OCI-LY1 (cell line): Measurements from ENCODE around the gene VEGFB.

ENCODE experiments used
- H2AFZ ChIP-seq: fragments of 200-600 bp; sonication (generic), shearing (Covaris generic); 2 replicates; pipeline ENCODE4 v1.6.0; 2014; ENCODE audit warnings: antibody characterized with exemption, mild to moderate bottlenecking, low read length
- H3F3A ChIP-seq: fragments of 200-600 bp; sonication (generic), shearing (Covaris generic); 2 replicates; pipeline ENCODE4 v1.6.0; 2014; ENCODE audit warnings: mild to moderate bottlenecking, antibody characterized with exemption, low read length, moderate library complexity; ENCODE audit not compliant: insufficient read depth
- H3K27ac ChIP-seq: fragments of 200-600 bp; sonication (generic); 2 replicates; pipeline ENCODE4 v1.5.1; 2014; ENCODE audit warnings: low read length, mixed run types, mild to moderate bottlenecking, low read depth; ENCODE audit not compliant: poor library complexity, severe bottlenecking
- H3K27me3 ChIP-seq: fragments of 200-600 bp; sonication (generic); 2 replicates; pipeline ENCODE4 v1.6.0; 2014; ENCODE audit warnings: antibody characterized with exemption, mild to moderate bottlenecking, low read length, moderate library complexity; ENCODE audit not compliant: insufficient read depth
- H3K36me3 ChIP-seq: fragments of 200-600 bp; sonication (generic); 2 replicates; pipeline ENCODE4 v1.6.1; 2014; ENCODE audit warnings: mild to moderate bottlenecking, antibody characterized with exemption, low read length, moderate library complexity, mixed read lengths; ENCODE audit not compliant: insufficient read depth
- H3K4me1 ChIP-seq: fragments of 200-600 bp; sonication (generic); 2 replicates; pipeline ENCODE4 v1.5.1; 2014; ENCODE audit warnings: mild to moderate bottlenecking, low read length, moderate library complexity; ENCODE audit not compliant: insufficient read depth, severe bottlenecking
- H3K4me2 ChIP-seq: fragments of 200-600 bp; sonication (generic), shearing (Covaris generic); 2 replicates; pipeline ENCODE4 v1.6.1; 2014; ENCODE audit warnings: low read length
- H3K4me3 ChIP-seq: fragments of 200-600 bp; sonication (generic); 2 replicates; pipeline ENCODE4 v1.5.1; 2014; ENCODE audit warnings: low read length, low read depth, mild to moderate bottlenecking, mixed read lengths; ENCODE audit not compliant: poor library complexity, severe bottlenecking
- H3K79me2 ChIP-seq: fragments of 200-600 bp; shearing (Covaris generic); 2 replicates; pipeline ENCODE4 v1.6.1; 2016; ENCODE audit warnings: mixed run types, low read length, mixed read lengths; ENCODE audit not compliant: insufficient read depth
- H3K9ac ChIP-seq: fragments of 200-600 bp; sonication (generic), shearing (Covaris generic); 2 replicates; pipeline ENCODE4 v1.6.1; 2014; ENCODE audit warnings: mild to moderate bottlenecking, low read length, mixed read lengths
- H3K9me2 ChIP-seq: fragments of 200-600 bp; sonication (generic), shearing (Covaris generic); 2 replicates; pipeline ENCODE4 v1.6.1; 2014; ENCODE audit warnings: low read depth, mild to moderate bottlenecking, low read length, mixed read lengths
- H3K9me3 ChIP-seq: fragments of 200-600 bp; shearing (Covaris generic); 2 replicates; pipeline ENCODE4 v1.6.1; 2014; ENCODE audit warnings: low read length, mixed read lengths
- H4K20me1 ChIP-seq: fragments of 200-600 bp; sonication (generic), shearing (Covaris generic); 2 replicates; pipeline ENCODE4 v1.6.0; 2016; ENCODE audit warnings: mild to moderate bottlenecking, low read length; ENCODE audit not compliant: insufficient read depth
- EZH2 ChIP-seq: fragments of 200-600 bp; sonication (generic), shearing (Covaris generic); IDR thresholded peaks from 2 replicates; pipeline ENCODE4 v1.8.0; 2017; ENCODE audit warnings: borderline replicate concordance, mixed run types, mild to moderate bottlenecking, antibody characterized with exemption, low read length, moderate library complexity, mixed read lengths
- TF ChIP-seq, protein P1 (sequence below): fragments of 200-600 bp; sonication (generic), shearing (Covaris generic); IDR thresholded peaks from 2 replicates; pipeline ENCODE4 v1.5.1; 2017; ENCODE audit warnings: mild to moderate bottlenecking, antibody characterized with exemption, low read length, moderate library complexity, mixed read lengths

VEGFB gene

DNA sequence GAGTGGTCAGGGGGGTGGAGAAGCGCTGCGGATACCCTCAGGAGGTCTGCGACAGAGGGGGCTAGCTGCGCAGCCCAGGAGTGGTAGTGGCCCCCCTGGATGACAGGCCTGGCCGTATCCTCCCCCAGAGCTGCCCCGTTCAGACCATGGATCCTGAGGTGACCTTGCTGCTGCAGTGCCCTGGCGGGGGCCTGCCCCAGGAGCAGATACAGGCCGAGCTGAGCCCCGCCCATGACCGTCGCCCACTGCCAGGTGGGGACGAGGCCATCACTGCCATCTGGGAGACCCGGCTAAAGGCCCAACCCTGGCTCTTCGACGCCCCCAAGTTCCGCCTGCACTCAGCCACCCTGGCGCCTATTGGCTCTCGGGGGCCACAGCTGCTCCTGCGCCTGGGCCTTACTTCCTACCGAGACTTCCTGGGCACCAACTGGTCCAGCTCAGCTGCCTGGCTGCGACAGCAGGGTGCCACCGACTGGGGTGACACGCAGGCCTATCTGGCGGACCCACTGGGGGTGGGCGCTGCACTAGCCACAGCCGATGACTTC, 7.8 kb upstream of the VEGFB start:
- Histone ChIP-seq H3K4me2 (peak overlapping the region; percentile 94), H2AFZ (no peak overlapping the region), H3K4me1 (peaks cover 50% of the 10 kb centered on the region), H3K27ac (peak overlapping the region; percentile 74), H3K4me3 (peak overlapping the region; percentile 90), H3K9me3 (no peaks in the 10 kb centered on the region), H3K79me2 (no peaks in the 10 kb centered on the region), H3K9me2 (no peaks in the 10 kb centered on the region), H3K27me3 (no peaks in the 10 kb centered on the region), H3K9ac (peak overlapping the region; percentile 99), H3K36me3 (peaks cover 21% of the 10 kb centered on the region; the same call in 1 of the 2 replicates), H3F3A (no peaks in the 10 kb centered on the region), H4K20me1 (no peaks in the 10 kb centered on the region)
- no peak for TF ChIP-seq EZH2
- TF ChIP-seq, protein P1, sequence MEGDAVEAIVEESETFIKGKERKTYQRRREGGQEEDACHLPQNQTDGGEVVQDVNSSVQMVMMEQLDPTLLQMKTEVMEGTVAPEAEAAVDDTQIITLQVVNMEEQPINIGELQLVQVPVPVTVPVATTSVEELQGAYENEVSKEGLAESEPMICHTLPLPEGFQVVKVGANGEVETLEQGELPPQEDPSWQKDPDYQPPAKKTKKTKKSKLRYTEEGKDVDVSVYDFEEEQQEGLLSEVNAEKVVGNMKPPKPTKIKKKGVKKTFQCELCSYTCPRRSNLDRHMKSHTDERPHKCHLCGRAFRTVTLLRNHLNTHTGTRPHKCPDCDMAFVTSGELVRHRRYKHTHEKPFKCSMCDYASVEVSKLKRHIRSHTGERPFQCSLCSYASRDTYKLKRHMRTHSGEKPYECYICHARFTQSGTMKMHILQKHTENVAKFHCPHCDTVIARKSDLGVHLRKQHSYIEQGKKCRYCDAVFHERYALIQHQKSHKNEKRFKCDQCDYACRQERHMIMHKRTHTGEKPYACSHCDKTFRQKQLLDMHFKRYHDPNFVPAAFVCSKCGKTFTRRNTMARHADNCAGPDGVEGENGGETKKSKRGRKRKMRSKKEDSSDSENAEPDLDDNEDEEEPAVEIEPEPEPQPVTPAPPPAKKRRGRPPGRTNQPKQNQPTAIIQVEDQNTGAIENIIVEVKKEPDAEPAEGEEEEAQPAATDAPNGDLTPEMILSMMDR: no peak

DNA sequence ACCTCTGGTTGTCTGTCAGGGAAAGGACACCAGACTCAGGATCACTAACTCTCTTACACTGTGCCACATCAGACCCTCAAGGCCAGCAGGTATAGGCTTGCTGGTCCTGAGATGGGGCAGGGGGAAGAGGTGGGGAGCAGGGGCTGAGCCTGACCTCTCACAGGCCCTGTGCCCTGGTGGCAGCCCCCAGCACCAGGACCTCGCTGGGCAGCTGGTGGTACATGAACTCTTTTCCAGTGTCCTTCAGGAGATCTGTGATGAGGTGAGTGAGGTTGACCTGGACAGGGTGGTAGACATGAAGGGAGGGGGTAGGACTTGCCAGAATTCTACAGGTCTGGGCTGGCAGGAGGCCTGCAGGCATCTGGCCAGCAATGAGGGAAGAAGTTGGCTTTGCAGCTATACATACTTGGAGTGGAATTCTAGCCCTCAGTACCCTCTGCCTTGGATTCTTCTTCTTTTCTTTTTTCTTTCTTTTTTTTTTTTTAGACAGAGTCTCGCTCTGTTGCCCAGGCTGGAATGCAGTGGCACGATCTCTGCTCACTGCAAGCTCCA, 6.9 kb upstream of the VEGFB start:
- H4K20me1 ChIP-seq: no peaks in the 10 kb centered on the region
- TF ChIP-seq, protein P1: no peak
- no peak for TF ChIP-seq EZH2
- H2AFZ ChIP-seq: no peak overlapping the region
- H3K9me3 ChIP-seq: no peaks in the 10 kb centered on the region
- H3F3A ChIP-seq: no peaks in the 10 kb centered on the region
- no peaks in the 10 kb centered on the region for H3K27me3 ChIP-seq
- H3K4me3 ChIP-seq: peak overlapping the region; percentile 90
- H3K4me1 ChIP-seq: peaks cover 58% of the 10 kb centered on the region
- H3K9me2 ChIP-seq: no peaks in the 10 kb centered on the region
- H3K79me2 ChIP-seq: no peaks in the 10 kb centered on the region
- peak overlapping the region; percentile 74 for H3K27ac ChIP-seq
- peak overlapping the region; percentile 99; the same call in 1 of the 2 replicates for H3K9ac ChIP-seq
- peak overlapping the region; percentile 94 for H3K4me2 ChIP-seq
- H3K36me3 ChIP-seq: peaks cover 20% of the 10 kb centered on the region; the same call in 1 of the 2 replicates

DNA sequence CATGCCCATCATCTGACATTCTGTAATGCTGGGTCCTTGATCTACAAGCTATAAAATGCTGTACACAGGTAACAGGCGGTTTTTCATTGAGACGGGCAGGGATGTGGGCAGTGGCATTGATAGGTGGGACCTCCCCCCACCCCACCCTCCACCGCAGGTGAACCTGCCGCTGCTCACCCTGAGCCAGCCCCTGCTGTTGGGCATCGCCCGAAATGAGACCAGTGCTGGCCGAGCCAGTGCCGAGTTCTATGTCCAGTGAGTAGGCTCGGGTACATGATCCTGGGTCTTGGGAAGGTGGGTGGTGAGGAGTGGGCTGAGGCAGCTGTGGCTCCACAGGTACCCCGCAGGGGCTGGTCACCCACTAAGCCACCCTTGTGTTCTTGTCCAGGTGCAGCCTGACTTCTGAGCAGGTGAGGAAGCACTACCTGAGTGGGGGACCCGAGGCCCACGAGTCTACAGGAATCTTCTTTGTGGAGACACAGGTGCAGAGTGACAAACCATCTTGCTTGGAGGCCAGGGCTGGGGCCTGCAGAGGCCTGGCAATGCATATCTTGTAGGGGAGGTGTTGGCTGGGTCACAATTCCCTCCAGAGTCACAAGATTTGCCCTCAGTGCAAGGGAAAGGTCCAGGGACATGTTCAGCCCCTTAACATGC, 5.2 kb upstream of the VEGFB start:
- H2AFZ ChIP-seq: no peak overlapping the region
- no peaks in the 10 kb centered on the region for H3K79me2 ChIP-seq
- TF ChIP-seq, protein P1: no peak
- peak overlapping the region; percentile 79 for H3K27ac ChIP-seq
- H3K9ac ChIP-seq: peak overlapping the region; percentile 71; the same call in 1 of the 2 replicates
- peak overlapping the region; percentile 68 for H3K4me3 ChIP-seq
- no peaks in the 10 kb centered on the region for H3K27me3 ChIP-seq
- peak overlapping the region; percentile 79 for H3K4me2 ChIP-seq
- H3K36me3 ChIP-seq: peaks cover 4% of the 10 kb centered on the region; the same call in 1 of the 2 replicates
- no peaks in the 10 kb centered on the region for H3K9me3 ChIP-seq
- H3K4me1 ChIP-seq: peaks cover 65% of the 10 kb centered on the region
- no peaks in the 10 kb centered on the region for H4K20me1 ChIP-seq
- H3K9me2 ChIP-seq: no peaks in the 10 kb centered on the region
- no peaks in the 10 kb centered on the region for H3F3A ChIP-seq
